GM19193 (cell line): ENCODE data around the gene AFG1L.

Experiments
- POLR2A ChIP-seq: IDR thresholded peaks from 4 replicates; pipeline ENCODE4 v1.6.1; 2011; ENCODE audit not compliant: insufficient read depth, insufficient read length; ENCODE audit errors: extremely low read depth

Gene AFG1L

GRCh38 chr6:108331982-108332381 lies 37.1 kb downstream of the AFG1L start:
- no peak for TF ChIP-seq POLR2A

GRCh38 chr6:108336971-108337370 lies 42.1 kb downstream of the AFG1L start:
- no peak for TF ChIP-seq POLR2A

DNA sequence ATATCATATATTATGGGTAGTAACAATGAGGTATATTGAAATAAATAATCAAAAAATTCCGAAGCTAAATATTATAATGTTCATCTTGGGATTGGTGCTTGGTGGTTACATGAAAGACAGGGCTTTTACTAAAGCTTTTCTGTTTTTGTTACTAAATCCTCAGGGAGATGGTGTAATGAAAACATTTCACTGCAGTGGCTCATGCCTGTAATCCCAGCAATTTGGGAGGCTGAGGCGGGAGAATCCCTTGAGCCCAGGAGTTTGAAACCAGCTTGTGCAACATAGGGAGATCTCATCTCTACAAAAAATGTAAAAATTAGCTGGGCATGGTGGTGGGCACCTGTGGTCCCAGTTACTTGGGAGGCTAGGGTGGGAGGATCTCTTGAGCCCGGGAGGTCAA lies 42.9 kb downstream of the AFG1L start:
- no peak for TF ChIP-seq POLR2A

- TF ChIP-seq POLR2A: no peak
Observed at GRCh38 chr6:108341372-108341771, 46.5 kb downstream of the AFG1L start.

DNA sequence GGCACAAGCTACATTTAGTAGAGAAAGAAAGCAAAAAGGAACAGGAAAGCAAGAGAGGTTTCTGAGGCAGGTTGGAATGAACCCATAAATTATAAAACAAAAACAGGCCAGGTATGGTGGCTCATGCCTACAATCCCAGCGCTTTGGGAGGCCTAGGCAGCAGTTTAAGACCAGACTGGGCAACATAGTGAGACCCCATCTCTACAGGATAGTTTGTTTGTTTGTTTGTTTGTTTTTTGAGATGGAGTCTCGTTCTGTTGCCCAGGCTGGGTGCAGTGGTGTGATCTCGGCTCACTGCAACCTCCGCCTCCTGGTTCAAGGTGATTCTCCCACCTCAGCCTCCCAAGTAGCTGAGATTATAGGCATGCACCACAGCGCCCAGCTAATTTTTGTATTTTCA lies 49.0 kb downstream of the AFG1L start:
- TF ChIP-seq POLR2A: no peak

- no peak for TF ChIP-seq POLR2A
Observed at GRCh38 chr6:108348655-108349349, 53.9 kb downstream of the AFG1L start.

DNA sequence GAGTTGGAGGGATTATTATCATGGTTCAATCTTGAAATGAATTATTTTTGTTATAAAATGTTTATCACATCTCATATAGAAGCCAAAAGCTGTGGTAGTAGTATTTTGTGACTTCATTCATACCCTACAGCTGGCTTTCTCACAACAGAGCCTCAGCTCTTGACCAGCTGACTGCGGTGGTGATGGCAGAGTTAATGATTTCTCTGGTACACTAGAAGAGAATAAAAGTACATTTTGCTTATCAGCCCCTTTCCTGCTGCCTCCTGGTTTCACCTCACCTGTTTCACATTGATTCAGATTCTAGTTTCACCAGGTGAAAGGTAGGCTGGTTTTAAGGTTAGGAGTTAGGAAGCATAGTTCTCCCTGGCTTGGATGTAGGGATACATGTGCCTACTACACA lies 55.7 kb downstream of the AFG1L start:
- no peak for TF ChIP-seq POLR2A

DNA sequence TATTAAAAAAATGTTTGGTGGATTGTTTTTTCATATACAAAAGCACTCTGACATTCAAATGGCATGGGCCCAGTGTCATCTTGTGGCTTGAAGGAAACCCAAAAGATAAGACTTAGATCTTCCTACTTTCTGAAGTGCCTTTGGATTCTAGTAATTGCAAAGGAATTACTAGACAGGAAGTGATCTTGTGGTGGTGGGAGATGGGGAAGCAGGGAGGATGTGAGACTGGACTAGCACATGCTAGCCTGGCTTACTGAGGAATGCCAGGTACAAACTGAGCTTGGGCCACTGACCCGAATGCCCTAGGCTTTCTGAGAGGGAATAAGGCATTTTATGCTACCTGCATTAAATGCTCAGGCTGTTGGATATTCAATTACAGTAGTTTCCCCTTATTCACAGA lies 59.0 kb downstream of the AFG1L start:
- no peak for TF ChIP-seq POLR2A

- no peak for TF ChIP-seq POLR2A
Observed at GRCh38 chr6:108355120-108355519, 60.3 kb downstream of the AFG1L start.

DNA sequence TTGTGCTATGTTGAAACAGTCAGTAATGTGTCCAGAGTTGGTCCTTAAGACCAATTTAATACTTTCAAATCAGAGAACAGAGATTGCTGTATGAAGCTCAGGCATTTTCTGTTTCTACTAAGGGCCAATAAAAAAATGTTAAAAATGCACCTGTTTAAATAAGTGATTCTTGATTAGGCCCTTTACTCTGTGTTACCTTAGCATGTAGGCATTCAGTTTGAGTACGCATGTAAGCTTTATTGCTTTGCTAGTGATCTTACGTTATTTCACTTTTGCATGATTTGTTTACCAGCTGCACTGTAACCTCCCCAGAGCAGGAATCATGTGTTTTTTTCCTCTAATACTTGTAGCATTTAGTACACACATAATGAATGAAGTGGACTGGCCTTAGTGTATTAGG lies 61.0 kb downstream of the AFG1L start:
- no peak for TF ChIP-seq POLR2A

DNA sequence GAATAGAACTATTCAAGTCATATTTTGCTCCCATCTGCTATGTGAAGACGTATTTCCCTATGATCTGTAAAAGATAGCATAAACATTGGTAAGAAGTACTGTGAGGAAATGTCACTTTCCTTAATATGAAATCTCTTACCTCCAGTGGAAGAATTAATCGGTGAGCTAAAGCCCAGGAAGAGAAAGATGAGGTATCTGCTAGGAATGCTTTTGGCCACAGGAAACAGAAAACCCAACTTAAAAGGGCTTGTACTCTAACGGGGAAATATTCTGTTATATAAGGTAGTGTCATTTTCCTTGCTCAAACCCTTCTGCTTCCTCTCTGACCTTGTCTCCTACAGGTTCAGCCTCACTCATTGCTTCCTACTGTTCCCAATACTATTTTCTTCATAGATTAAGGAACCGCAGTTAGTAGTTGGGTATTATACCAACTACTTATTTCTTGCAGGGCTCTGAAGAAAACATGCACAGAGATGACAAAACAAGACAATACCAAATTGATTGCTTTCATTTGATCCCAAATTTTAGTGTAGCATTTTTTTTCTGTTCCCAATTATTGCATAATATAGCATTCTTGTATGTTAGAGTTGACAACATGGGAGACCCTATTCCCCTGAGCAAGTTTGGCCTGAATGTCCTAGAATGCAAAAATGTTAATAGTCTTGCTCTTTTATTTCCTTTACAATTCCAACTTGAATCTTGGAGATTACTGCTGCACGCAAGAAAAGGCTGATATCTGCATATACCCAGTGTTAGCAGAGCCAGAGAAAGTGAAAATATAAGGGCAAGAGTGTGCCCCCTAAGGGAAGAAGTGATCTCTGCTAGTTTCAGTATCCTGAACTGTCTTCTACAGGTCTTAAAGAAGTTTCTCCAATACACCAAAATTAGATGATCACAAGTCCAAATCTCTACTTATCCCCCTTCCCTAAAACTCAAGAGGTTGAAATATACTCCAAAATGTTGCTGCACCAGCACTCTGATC lies 65.3 kb downstream of the AFG1L start:
- TF ChIP-seq POLR2A: no peak

DNA sequence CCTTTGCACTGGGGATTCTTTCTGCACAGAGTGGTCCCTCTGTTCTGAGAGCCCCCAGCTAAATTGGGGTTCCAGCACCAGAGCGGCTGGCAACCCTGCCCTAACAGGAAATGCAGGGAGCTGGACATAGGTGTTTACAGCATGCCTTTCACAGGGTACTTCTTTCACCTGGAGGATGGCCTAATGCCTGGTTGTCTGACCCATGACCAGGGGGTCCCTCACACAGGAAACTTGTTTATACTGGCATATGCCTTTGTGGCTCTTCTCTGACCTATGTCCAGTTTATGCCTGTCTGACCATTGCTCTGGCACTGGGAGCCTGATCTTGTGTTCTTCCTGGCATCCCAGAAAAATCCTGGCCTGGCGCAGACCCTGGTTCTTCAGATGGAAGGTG lies 66.1 kb downstream of the AFG1L start:
- no peak for TF ChIP-seq POLR2A

DNA sequence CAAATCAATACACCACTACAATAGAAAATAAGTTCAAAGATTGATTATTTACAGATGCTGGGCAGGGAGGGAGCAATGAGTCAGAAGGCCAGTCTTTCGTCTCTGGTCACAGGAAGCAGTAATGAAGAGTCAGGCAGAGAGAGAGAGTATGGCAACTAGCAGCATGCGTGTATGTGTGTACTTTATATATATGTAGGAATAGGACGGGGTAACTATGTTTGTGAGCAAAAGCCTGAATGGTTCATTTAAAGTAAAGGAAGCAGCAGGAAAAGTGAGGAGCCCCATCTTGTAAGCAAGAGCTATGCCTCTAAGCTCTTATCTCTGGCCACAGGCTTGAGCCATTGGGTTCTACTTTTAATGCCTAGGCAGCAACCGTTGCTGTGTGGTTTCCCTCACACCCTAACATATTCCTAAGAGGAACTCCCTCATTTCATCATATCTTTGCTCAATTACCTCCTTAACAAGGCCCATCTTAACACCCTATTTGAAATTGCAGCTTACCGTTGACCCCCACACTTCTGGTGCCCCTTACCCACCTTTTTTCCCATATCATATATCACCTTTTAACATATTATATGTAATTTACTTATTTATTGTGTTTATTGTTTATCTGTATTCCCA lies 66.6 kb downstream of the AFG1L start:
- TF ChIP-seq POLR2A: no peak

DNA sequence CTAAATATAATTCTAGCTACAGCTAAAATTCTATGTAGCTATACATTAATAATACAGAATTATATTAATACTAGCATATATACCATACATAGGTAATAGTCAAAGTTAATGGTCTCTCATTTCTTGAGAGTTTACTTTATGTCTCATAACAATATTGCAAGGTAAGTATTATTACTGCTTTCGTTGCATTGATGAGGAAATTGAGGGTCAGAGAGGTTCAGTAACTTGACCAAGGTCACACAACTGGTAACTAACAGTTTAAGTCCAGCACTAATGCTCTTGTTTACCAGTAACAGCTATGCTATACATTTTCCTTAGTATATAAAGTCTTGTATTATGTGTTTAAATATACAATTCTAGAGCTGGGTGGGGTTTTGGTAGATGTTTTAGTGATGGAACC lies 67.6 kb downstream of the AFG1L start:
- no peak for TF ChIP-seq POLR2A

DNA sequence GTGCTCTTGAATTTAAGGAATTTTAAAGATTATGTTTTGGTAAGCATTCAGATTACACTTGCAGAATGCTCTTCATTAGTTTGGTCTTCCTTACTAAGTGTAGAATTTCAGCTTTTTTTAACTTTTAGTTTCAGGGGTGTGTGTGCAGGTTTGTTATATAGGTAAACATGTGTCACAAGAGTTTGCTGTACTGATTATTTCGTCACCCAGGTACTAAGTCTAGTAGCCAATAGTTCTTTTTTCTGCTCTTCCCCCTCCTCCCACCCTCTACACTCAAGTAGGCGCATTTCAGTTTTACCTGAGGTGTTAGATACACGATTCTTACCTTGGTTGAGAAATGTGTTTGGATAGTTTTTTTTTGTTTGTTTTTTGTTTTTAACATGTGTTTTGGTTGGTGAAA lies 68.3 kb downstream of the AFG1L start:
- TF ChIP-seq POLR2A: no peak
